Measurements from ENCODE around the gene MROH9.

DNA sequence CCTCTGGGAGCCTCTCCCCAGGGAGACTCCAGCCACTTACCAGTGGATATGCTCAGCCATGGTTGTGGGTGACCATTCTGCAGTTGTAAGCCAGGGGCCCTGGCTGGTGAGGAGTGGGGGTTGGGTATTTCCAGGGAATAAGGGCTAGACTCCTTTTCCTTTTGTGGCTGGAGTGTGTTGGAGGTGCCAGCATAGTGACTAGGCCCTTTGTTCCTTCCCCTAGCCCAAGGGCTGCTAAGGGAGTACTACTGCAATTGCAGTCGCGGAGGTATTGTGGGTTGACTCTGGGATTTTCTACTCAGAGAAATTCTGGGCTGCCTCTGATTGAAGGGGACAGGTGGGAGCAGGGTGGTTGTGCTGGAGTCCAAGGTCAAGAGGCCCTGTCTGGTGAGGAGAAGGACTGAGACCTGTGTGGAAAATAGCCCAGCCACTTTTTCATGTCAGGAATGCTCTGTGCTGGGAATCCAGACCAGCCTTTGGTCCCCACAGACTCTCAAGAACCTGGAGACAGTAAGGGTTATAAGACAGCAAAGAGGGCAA lies 43.1 kb downstream of the MROH9 start:
- TF ChIP-seq CTCF (IDR thresholded peaks at IDR 0.05 in 8 of 11, conservative IDR thresholded peaks at IDR 0.05 in 3 of 11) (no peak), POLR2AphosphoS5 (IDR thresholded peaks at IDR 0.05) (no peak), POLR2A (IDR thresholded peaks at IDR 0.05) (no peak)
